GM23338 (cell line): ENCODE measurements around the gene ARHGEF25. TPM values are rescaled to one million over a fixed set of nuclear protein-coding genes. Genes with fewer than 3 reads are reported as not detected.

ENCODE experiments used
- ATAC-seq: fragments of 200-7000 bp; cut with Tn5 transposase; 3 replicates; pipeline ENCODE4 v1.9.1; 2020
- DNase-seq: peaks from one replicate; pipeline ENCODE4 v3.0.0-alpha.2; 2015; ENCODE audit warnings: low spot score
- H2AFZ ChIP-seq: fragments of 200-600 bp; sonication (generic); 2 replicates; pipeline ENCODE4 v1.8.0; 2016; ENCODE audit warnings: antibody characterized with exemption, mild to moderate bottlenecking, moderate library complexity
- H3F3A ChIP-seq: fragments of 200-600 bp; sonication (generic); replicated peaks from 2 replicates; pipeline ENCODE4 v1.8.0; 2017; ENCODE audit warnings: antibody characterized with exemption, mixed run types, low read depth
- H3K27ac ChIP-seq: fragments of 200-600 bp; sonication (generic); 2 replicates; pipeline ENCODE4 v1.6.1; 2016; ENCODE audit warnings: low read depth
- H3K27me3 ChIP-seq: fragments of 200-600 bp; sonication (generic); 2 replicates; pipeline ENCODE4 v1.8.0; 2016; ENCODE audit warnings: mild to moderate bottlenecking, mixed run types, moderate library complexity; ENCODE audit not compliant: insufficient read depth
- H3K36me3 ChIP-seq: fragments of 200-600 bp; sonication (generic); 2 replicates; pipeline ENCODE4 v1.8.0; 2016; ENCODE audit warnings: mild to moderate bottlenecking; ENCODE audit not compliant: insufficient read depth
- H3K4me1 ChIP-seq: fragments of 200-600 bp; sonication (generic); 2 replicates; pipeline ENCODE4 v1.8.0; 2016; ENCODE audit warnings: mild to moderate bottlenecking, moderate library complexity; ENCODE audit not compliant: insufficient read depth
- H3K4me2 ChIP-seq: fragments of 200-600 bp; sonication (generic); 2 replicates; pipeline ENCODE4 v1.7.1; 2017; ENCODE audit warnings: mixed run types
- H3K4me3 ChIP-seq: fragments of 200-600 bp; sonication (generic); 2 replicates; pipeline ENCODE4 v1.6.1; 2016; ENCODE audit warnings: mixed run types
- H3K79me2 ChIP-seq: fragments of 200-600 bp; sonication (generic); replicated peaks from 2 replicates; pipeline ENCODE4 v1.8.0; 2017; ENCODE audit warnings: mild to moderate bottlenecking; ENCODE audit not compliant: insufficient read depth
- H3K9me2 ChIP-seq: fragments of 200-600 bp; sonication (generic); 2 replicates; pipeline ENCODE4 v1.8.0; 2017; ENCODE audit not compliant: insufficient read depth
- H4K20me1 ChIP-seq: fragments of 200-600 bp; sonication (generic); replicated peaks from 2 replicates; pipeline ENCODE4 v1.8.0; 2017; ENCODE audit warnings: mild to moderate bottlenecking; ENCODE audit not compliant: insufficient read depth
- H3K27ac Mint-ChIP-seq: 2 replicates; pipeline ENCODE4 v1.8.0; 2020; ENCODE audit warnings: inconsistent platforms, mild to moderate bottlenecking, moderate library complexity, mixed read lengths
- H3K27me3 Mint-ChIP-seq: 3 replicates; pipeline ENCODE4 v1.8.0; 2022; ENCODE audit warnings: low read depth, mild to moderate bottlenecking, moderate library complexity, mixed read lengths, inconsistent platforms; ENCODE audit not compliant: insufficient read depth, poor library complexity
- H3K36me3 Mint-ChIP-seq: 3 replicates; pipeline ENCODE4 v1.8.0; 2021; ENCODE audit warnings: low read depth, mild to moderate bottlenecking, inconsistent platforms, moderate library complexity, mixed read lengths
- H3K4me1 Mint-ChIP-seq: 3 replicates; pipeline ENCODE4 v1.8.0; 2020; ENCODE audit warnings: mild to moderate bottlenecking, inconsistent platforms, mixed read lengths
- H3K4me3 Mint-ChIP-seq: 3 replicates; pipeline ENCODE4 v1.8.0; 2021; ENCODE audit warnings: moderate library complexity, mild to moderate bottlenecking, inconsistent platforms, mixed read lengths
- H3K9me3 Mint-ChIP-seq: 3 replicates; pipeline ENCODE4 v1.8.0; 2020; ENCODE audit warnings: moderate library complexity, mild to moderate bottlenecking, inconsistent platforms, mixed read lengths
- CTCF ChIP-seq, 2 experiments: fragments of 200-600 bp in 1 of 2; sonication (generic) in 1 of 2; conservative IDR thresholded peaks; 2 replicates each; pipeline versions ENCODE4 v1.5.1 to v1.6.1; 2016 to 2017; ENCODE audit warnings: antibody characterized with exemption in 2 of 2, low read depth in 2 of 2, mild to moderate bottlenecking in 2 of 2, moderate library complexity in 1 of 2
- EZH2 ChIP-seq: fragments of 200-600 bp; sonication (generic); IDR thresholded peaks from one replicate; pipeline ENCODE4 v1.8.0; 2017; ENCODE audit warnings: antibody characterized with exemption, mild to moderate bottlenecking, low read depth; ENCODE audit not compliant: unreplicated experiment
- EZH2phosphoT487 ChIP-seq: fragments of 200-600 bp; sonication (generic); IDR thresholded peaks from one replicate; pipeline ENCODE4 v1.8.1; 2018; ENCODE audit warnings: antibody characterized with exemption; ENCODE audit not compliant: unreplicated experiment
- JUNB ChIP-seq: IDR thresholded peaks from one replicate; pipeline ENCODE4 v1.6.1; 2016; ENCODE audit warnings: antibody characterized with exemption; ENCODE audit not compliant: unreplicated experiment
- NANOG ChIP-seq: IDR thresholded peaks from 2 replicates; pipeline ENCODE4 v1.6.1; 2016; ENCODE audit warnings: antibody characterized with exemption, borderline replicate concordance
- POLR2AphosphoS5 ChIP-seq: IDR thresholded peaks from 2 replicates; pipeline ENCODE4 v1.6.1; 2016; ENCODE audit warnings: antibody characterized with exemption, low read depth
- STAT1 ChIP-seq: IDR thresholded peaks from one replicate; pipeline ENCODE4 v1.6.1; 2016; ENCODE audit warnings: antibody characterized with exemption; ENCODE audit not compliant: unreplicated experiment
- ZNF331 ChIP-seq: fragments of 250-450 bp; sonication (Bioruptor Pico); IDR thresholded peaks from 2 replicates; pipeline ENCODE4 v1.5.0; 2020; ENCODE audit warnings: low read depth, mild to moderate bottlenecking, moderate library complexity
- ZNF462 ChIP-seq: fragments of 250-450 bp; sonication (Bioruptor Pico); IDR thresholded peaks from 2 replicates; pipeline ENCODE4 v1.5.0; 2020; ENCODE audit warnings: mild to moderate bottlenecking, moderate library complexity
- polyA plus RNA-seq: library from polyadenylated mRNA; unstranded; fragments of >200 nt; fragmentation: Nextera tagmentation; extraction: Ambion mirVana; gene quantifications from 2 replicates; pipeline ENCODE4 v1.2.1, GENCODE V29; 2016
- total RNA-seq: library from RNA; depleted of rRNA; stranded (reverse); fragments of >200 nt; shearing (Covaris generic); gene quantifications from 2 replicates; pipeline ENCODE4 v1.2.3, GENCODE V29; 2014

Gene ARHGEF25
- total and polyA plus RNA-seq, 2 experiments from 2014 or later, result 0.53 to 10.2 TPM

- TF ChIP-seq ZNF331 (no peak), EZH2 (no peak), STAT1 (no peak), JUNB (no peak)
Measured at GRCh38 chr12:57602544-57602943, 8.7 kb upstream of the ARHGEF25 start (continued).

GRCh38 chr12:57603324-57603723 is 7.9 kb upstream of the ARHGEF25 start:
- Histone ChIP-seq H3K4me3 (peak overlapping the region; percentile 93), H3K36me3 (peaks cover 16% of the 10 kb centered on the region), H3K9me2 (no peaks in the 10 kb centered on the region), H3K79me2 (peaks cover 12% of the 10 kb centered on the region), H3K27ac (peak overlapping the region; percentile 48; the same call in 1 of the 2 replicates), H2AFZ (no peak overlapping the region), H3K4me2 (peak overlapping the region; percentile 96), H3K27me3 (0 out of 2 replicates have a peak, but pooled peaks cover 6% of the 10 kb centered on the region), H4K20me1 (no peaks in the 10 kb centered on the region; the same call in none of the 2 replicates), H3K4me1 (peaks cover 21% of the 10 kb centered on the region), H3F3A (peaks cover 5% of the 10 kb centered on the region; the same call in 1 of the 2 replicates)
- Mint-ChIP-seq H3K36me3 (peaks cover 33% of the 10 kb centered on the region), H3K27me3 (peaks cover 23% of the 10 kb centered on the region), H3K4me3 (peak overlapping the region; percentile 87), H3K4me1 (peaks cover 32% of the 10 kb centered on the region), H3K27ac (peak overlapping the region; percentile 88), H3K9me3 (no peaks in the 10 kb centered on the region)
- TF ChIP-seq ZNF462 (CRISPR knock-in tag) (no peak), EZH2phosphoT487 (no peak), CTCF (conservative IDR thresholded peaks at IDR 0.05; ENCODE audit: low read depth in 2 of 2) (no peak), POLR2AphosphoS5 (no peak), JUNB (no peak), NANOG (no peak), ZNF331 (no peak)
- ATAC-seq (no peak), DNase-seq (no peak)
